HG03108 (cell line): ENCODE data around the gene SAMD5.

Source experiments
- ATAC-seq: cut with Tn5 transposase; IDR thresholded peaks from one replicate; pipeline ENCODE4 v1.9.1; 2021; ENCODE audit warnings: moderate library complexity; ENCODE audit not compliant: unreplicated experiment

SAMD5 gene

DNA sequence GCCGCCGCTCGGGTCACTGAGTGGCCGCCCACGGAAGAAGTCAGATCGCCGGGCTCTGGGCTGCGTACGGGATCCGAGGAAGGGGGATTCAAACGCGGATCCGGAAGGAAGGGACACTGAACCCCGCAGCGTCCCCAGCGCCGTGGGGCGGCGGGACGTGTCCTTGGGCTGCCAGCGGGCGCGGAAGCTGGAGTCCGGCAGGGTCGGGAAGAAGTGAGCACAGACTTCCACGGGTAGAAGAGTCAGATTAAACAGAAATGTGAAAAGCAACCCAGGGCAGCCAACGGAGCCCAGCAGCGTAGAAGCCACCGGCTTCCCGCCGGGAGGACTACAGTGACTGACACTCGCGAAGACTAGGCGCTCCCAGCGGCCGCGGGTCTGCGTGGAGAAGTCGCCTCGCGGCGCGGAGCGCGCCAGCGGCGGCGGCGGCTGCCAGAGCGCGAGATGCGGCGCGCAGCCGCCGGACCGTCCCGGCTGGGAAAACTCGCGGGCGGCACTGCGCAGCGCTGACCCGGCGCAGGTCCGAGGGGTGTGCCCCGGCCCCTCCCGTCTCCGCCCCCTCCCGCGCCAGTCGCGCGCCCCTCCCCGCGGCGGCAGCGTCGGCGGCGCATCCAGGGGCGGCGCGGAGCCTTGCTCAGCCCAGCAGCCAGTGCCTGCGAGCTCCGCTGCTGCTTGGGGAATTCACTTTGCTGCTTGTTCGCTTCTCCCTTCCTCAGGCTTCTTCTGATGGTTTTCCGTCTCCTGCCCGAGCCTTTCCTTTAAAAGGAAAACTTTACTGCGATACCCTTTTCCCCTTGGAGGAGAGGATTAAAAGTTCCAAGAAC, at the start of gene SAMD5:
SAMD5 (plus strand) TSS at position 649 of the 824 bp plus-strand sequence. CDS start 239 bp downstream, outside the sequence.
- peak; percentile 48 for ATAC-seq

DNA sequence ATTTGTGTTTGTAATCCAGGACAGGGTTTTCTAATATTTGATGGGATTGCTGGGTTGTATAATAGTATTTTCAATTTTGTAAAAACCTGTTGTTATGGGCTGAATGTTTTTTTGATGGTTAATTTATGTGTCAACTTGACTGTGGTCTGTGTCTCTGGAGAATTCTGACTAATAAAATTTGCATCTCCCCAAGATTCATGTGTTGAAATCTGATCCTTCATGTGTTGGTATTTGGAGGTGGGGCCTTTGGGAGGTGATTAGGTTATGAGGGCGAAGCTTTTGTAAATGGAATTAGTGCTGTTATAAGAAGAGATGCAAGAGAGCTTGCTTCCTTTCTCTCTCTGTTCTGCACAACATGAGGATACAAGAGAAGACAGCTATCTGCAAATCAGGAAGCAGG, 48.7 kb upstream of the SAMD5 start:
- no peak for ATAC-seq

DNA sequence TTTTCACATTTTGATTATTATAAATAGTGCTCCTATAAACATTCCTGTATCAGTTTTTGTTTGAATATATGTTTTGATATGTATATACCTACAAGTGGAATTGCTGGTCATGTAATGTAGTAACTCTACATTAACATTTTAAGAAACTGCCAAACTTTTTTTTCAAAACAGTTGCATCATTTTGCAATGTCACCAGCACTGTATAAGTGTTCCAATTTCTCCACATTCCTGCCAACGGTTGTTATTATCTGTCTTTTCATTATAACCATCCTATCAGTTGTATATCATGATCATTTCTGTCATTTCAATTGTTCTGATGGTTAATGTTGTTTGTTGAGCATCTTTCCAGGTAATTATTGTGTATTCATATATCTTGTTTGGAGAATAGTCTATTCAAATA, 44.8 kb upstream of the SAMD5 start:
- ATAC-seq: no peak

DNA sequence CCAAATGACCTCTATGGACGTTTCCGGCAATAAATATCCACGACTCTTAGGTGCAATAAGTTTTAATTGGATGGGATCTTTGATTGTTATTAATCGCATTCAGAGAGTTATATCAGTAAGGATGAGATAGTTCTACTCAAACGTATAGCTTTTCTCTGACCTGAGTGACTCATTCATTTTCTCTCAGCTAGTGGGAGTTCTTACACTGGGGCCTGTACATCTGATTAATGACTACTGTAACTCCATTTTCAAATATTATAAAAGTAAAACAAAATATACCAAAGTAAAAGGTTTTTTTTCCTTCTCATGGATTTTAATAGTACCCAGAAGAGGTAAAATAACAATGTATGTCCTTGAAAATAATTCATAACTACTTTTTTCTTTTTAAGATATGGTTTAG, 41.1 kb upstream of the SAMD5 start:
- no peak for ATAC-seq

DNA sequence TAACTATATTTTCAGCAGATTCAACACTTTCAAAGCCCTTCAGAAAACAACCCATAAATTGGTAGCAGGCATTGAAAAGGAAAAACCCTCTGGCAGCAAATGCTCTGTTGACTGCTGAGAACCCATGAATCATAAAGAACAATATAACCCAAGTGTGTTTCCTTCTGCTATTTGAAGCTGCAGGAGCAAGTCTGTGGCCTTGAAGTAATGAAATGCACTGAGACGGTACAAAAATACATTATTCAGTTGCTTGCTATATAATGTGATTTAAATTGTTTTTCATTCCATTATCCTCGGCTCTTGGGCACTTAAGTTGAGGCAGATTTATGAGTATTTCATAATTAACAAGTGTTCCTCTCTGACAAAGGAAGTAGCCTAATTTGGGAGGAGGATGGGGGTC, 40.6 kb upstream of the SAMD5 start:
- no peak for ATAC-seq

DNA sequence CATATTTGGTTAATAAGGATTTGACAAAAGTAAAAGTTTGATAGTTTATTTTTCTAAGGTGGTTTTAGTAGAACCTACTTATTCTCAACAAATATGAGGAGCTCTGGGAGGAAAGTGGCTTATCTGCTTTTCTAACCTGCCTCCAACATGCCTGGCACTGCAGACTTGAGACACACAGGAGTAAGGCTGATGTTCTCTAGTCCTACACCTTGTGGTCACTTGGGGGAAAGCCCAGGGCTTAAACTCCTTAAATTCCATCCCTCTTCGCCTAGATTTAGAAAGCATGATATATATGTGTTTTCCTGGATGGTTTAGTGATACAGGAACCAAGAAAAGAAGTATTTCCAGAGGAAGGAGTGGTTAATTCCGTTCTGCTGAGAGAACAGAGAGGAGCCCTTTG, 39.9 kb upstream of the SAMD5 start:
- ATAC-seq: no peak

DNA sequence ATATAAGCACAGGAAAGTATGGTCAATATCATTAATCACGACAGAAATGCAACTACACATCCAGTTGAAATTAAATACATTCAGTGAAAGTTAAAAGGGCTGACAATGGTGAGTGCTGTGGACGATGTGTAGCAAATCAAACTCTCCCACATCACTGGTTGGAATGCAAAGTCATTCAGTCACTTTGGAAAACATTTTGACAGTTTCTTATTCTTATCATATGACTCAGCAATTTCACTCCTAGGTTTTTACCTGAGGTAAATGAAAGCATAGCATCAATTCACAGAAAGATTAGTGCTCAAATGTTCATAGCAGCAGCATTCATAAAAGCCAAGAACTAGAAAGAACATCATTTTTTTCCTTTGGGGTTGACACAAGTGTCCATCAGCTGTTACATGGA, 28.6 kb upstream of the SAMD5 start:
- no peak for ATAC-seq

DNA sequence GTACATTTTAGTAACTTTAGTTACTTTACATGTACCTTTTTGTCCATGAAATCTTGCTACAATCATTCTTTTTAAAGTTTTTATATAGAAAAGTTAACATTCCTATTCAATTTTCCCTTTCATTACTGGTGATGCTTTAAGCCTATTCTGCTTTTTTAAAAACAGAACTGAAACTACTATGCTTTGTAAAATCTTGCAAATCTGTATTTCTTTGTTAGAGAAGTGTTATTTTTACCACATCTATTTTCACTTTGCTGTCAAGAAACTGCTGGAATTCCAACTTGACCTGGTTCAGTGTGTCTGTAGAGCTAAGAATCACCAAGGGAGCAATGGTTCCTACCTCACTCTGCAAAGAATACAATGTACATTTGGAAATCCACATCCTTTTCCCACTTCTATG, 21.8 kb upstream of the SAMD5 start:
- no peak for ATAC-seq

DNA sequence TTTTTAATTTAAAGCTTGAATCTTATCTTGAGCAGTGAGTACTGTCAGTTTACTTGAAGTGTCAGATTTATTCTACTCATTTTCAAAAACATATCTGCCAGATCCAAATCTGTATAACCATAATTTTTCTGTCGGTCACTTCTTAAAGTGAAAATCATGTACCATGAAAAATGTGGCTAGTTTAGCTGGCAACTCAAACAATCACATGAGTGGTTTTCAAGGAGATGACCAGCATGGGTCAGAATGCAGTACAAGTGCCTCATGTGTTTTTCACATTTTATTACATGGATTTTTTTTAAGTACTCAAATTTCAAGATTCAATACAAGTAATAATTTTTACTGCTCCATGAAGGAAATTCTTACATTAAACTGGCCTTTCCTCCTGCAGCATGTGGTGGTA, 11.0 kb upstream of the SAMD5 start:
- no peak for ATAC-seq

DNA sequence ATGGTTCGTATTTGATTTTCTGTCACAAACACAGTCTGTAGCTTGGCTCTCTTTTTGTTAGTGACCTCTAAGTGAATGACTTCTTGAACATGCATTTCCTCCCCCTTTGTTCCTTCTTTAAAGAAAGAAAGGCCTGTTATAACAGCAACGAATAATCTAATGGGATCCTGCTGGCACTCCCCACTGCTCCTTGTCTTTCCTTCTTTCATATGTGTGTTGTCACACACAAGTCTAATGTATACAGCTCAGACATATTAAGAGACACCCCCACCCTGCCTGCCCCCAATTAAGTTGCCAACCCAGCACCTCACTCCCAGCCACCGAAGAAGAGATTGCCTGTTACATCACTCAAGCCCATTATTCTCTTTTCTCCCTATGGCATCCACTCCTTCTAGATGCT, 4.9 kb upstream of the SAMD5 start:
- ATAC-seq: no peak

DNA sequence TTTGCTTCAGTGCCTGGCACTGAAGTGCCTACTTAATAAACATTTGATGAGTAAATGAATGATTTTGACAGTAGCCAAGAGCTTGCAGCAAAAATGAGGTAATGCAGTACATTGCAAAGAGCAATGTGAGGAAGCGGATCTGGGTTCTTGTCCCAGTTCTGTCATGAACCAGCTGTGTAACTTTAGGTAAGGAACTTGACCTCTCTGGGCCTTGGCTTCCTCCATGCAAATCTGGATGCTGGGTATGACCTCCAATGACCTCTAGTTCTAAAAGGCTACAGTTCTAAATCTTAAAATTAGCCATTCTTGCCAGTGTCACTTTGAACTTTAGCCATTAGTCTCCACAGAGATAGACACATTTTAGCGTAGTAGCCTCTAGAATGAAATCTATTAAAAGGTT, 3.6 kb upstream of the SAMD5 start:
- no peak for ATAC-seq

DNA sequence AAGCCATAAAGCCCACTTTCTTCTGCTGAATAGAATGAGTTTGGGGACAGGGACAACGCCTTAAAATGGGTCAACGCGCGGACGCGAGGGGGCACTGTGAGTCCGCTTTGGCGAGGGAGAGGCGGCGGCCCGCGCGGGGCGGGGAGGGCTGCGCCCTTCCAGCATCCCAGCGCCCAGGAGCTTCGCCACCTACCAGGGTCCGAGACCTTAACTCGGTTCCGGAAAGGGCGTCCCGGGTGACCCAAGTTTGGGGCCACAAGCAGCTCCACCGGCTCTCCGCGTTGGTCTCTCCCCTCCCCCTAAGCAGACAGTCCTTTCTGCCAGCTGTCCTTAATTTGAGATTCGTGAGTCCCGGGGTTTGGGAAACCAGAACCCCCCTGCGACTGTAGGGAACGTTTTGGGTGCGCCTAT, 1.8 kb upstream of the SAMD5 start:
- no peak for ATAC-seq

DNA sequence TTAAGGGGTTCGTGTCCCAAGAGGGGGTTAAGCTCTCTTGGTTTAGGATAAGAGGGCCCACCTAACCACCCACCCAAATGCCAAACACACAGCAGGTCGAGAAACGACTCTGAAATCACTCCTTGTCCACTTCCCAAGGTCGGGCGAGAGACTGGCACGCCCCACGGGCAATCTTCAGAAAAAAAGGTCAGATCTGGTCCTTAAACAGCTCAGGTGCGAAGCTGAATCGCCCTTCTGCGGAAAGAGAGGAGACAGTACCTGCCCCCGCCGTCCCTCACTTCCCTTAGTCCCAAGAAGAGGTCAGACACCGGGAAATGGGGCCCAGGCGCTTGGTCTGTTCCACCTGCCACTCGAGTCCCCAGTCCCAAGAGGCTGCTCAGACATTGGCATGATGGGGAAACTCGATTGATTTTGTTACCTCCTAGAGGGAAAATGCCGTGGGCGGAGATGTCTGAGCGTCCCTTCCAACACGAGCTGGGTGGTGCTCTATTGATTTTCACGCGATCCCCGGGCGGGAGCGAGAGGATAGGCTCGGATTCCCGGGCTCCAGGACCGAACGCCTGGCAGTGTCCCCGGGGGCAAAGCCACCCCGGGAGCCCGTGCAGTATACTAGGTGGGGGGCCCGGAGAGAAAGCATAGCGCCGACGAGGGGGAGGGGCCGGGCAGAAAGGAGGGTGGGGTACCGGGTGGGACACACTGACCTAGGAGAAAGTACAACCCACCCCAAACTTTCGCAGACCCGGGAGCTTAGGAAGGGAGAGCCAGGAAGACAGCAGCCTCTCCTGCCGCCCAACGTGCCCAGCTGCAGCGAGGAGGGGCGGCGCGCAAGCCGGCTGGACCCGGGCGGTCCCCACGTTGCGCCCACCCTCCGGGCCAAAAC, 1.1 kb upstream of the SAMD5 start:
- no peak for ATAC-seq

DNA sequence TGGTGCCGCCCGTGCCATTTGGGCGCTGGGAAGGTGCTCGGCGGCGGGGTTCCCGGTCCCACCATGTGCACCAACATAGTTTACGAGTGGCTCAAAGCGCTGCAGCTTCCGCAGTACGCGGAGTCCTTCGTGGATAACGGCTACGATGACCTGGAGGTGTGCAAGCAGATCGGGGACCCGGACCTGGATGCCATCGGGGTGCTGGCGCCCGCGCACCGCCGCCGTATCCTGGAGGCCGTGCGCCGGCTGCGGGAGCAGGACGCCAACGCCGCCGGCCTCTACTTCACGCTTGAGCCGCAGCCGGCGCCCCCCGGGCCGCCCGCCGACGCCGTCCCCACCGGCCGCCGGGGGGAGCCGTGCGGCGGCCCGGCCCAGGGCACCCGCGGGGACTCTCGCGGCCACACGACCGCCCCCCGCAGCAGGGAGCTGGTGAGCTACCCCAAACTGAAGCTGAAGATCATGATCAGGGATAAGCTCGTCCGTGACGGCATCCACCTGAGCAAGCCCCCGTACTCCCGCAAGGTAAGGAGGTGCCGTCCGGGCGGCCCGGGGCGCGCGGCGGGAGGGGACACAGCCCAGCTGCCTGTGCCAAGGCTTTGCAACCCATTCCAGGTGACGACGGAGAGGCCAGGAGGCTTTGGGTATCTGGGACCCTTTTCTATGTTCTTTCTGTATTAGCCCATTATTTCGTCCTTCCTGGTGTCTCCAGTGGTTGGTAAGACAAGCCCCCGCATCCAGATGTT, 547 bp downstream of the SAMD5 start:
- peak; percentile 3 for ATAC-seq

DNA sequence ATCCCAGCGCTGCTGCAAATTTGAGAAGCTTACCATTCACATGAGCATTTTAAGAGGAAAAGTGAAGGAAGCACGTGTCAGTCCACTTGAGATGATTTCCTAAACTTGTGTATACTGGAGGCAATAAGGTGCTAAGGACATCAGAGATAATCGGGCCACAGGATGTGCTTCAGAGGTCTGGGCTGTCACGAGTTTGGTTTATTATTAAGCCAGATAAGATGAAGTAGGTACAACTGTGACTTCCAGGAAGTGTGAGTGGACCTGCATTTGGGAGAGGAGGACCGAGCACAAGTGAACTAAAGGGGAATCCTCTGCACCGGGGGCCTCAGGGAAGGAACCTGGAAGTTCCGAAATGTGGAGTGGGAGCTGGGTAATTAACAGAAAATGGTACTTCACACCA, 1.4 kb downstream of the SAMD5 start:
- no peak for ATAC-seq

DNA sequence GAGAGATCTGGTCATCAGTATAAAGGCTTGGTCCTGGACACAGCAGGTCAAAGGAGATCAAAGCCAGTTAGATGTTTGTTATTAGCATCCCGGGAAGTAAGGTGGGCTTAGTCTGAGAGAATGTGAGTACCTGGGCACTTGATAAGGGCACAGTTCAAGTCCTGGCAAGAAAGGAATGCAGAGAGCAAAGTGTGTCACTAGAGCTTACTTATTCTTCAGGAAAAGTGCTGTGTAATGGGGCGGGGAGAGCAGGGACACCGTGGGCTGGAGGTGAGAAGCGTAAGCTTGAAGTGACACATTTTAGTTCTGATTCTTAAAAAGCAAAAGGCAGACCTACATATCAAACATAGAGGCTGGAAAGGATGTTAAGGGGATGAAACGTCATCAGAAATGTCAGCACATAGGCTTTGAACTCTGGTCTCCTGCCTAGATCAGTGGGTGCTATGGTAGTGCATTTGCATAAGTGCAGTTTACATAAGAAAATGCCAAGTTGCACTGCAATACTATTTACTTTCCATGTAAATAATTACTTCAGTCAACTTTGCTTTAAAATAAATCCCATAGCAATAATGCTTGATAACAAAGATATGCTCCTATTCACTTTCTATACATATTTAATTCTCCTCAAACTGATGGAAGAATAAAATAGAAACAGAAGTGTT, 2.6 kb downstream of the SAMD5 start:
- ATAC-seq: no peak

DNA sequence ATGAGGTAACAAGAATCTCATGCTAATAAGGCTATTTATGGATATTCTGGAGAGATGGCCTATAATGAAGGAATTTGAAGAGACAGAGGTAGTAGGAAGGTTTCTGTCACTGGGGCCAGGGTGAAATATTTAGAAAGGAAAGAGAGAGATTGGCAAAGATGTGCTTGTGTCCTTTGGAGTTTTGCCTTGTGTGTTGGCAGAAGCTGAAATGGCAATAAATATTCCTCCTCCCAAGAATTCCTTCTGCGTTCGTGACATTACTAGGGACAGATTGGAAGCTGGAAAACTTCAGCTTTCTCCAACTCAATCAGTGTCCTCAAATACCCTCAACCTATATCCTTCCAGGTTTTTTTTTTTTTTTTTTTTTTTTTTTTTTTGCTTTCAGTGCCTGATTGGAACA, 6.3 kb downstream of the SAMD5 start:
- no peak for ATAC-seq

DNA sequence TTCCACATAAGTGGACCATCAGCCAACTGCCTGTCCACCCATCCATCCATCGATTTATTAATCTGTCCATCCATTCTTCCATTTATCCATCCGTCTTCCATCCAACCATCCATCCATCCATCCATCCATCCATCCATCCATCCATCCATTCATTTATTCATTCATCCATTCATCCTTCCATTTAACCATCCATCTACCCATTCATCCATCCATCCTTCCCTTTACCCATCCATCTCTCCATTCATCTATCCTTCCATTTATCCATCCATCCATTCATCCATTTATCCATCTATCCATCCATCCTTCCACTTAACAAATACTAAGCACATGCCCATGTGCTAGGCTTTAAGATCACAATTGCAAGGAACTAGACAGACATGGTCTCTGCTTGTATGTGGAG, 6.8 kb downstream of the SAMD5 start:
- ATAC-seq: no peak

DNA sequence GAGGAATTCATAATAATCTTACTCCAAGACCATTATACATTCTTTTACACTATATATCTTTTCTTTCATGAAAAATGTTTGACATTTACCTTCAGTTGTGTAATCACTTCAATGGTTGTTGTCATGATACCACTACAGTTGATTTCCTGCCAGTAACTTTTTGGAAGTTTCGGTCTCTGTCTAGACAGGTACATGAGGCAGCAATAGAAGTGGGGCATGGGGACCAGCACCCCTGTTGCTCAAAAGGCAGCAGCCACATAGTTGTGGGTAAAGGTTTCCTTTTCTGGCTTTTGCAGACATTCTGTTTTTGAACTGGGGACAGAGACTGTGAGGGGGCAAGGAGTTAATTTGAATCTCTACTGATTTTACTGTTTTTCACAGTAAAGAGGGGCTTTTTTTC, 14.1 kb downstream of the SAMD5 start:
- ATAC-seq: no peak

DNA sequence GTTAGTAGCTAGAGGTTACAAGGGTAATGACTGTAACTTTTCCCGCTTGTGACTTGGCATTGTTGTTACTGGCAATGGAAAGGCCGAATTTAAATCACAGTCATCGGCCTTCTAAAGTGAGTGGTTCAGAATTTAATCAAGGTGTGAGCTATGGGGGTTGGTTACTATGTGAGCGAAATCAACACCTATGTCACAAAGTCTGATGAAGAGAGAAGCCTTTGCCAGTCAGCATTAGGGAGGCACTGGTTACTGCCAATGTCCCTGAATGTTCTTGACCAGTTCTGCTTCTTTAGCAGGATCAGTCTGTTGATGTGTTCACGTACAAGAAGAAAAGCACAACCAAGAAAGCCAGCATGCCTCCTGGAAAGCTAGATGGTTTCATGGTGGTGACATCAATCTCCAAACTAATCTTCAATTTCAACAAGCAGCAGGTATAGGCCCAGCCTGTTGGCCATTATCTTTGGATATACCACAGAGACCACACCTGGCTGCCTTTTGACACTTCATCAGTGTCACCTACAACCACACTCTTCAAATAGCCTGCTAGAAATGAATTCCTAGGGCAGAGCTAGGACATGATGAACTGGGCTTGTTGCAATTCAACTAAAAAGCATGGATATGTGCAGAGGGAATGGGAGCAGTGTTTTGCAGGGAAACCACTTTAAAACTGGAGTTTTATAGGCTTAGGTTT, 17.2 kb downstream of the SAMD5 start:
- ATAC-seq: no peak
